C4-2B (cell line): ENCODE data around the gene DNAH7.
A peak's percentile ranks its signal among the peaks of the same experiment; 100 is the strongest.

ENCODE experiments used
- H3K27ac ChIP-seq: fragments of 450-650 bp; 2 replicates; pipeline ENCODE4 v1.5.1; 2017
- CTCF ChIP-seq: fragments of 450-650 bp; conservative IDR thresholded peaks from 2 replicates; pipeline ENCODE4 v1.5.1; 2017; ENCODE audit warnings: mild to moderate bottlenecking
- ZFX ChIP-seq: fragments of 450-650 bp; IDR thresholded peaks from 2 replicates; pipeline ENCODE4 v1.6.1; 2017

DNAH7 gene

GRCh38 chr2:196088203-196088602, 19.6 kb upstream of the DNAH7 start:
- no peak overlapping the region for H3K27ac ChIP-seq
- TF ChIP-seq ZFX, result no peak
- no peak for TF ChIP-seq CTCF

- H3K27ac ChIP-seq, result no peak overlapping the region
- TF ChIP-seq ZFX (no peak), CTCF (no peak)
Observed at GRCh38 chr2:196086517-196087368, 18.1 kb upstream of the DNAH7 start.

GRCh38 chr2:196083601-196084000, 15.0 kb upstream of the DNAH7 start:
- no peak overlapping the region for H3K27ac ChIP-seq
- TF ChIP-seq ZFX, result no peak
- TF ChIP-seq CTCF, result no peak

GRCh38 chr2:196080526-196080925, 11.9 kb upstream of the DNAH7 start:
- H3K27ac ChIP-seq, result no peak overlapping the region
- TF ChIP-seq ZFX (no peak), CTCF (no peak)

- peak overlapping the region; percentile 65; the same call in 1 of the 2 replicates for H3K27ac ChIP-seq
- TF ChIP-seq CTCF, result no peak
- TF ChIP-seq ZFX, result no peak
Observed at GRCh38 chr2:196079052-196079451, 10.4 kb upstream of the DNAH7 start.

- no peak for TF ChIP-seq ZFX
- TF ChIP-seq CTCF, result no peak
- H3K27ac ChIP-seq, result no peak overlapping the region
Observed at GRCh38 chr2:196077821-196078220, 9.2 kb upstream of the DNAH7 start.

GRCh38 chr2:196076778-196077568, 8.3 kb upstream of the DNAH7 start:
- H3K27ac ChIP-seq, result no peak overlapping the region

More at GRCh38 chr2:196076778-196077568, 8.3 kb upstream of the DNAH7 start:
- no peak for TF ChIP-seq ZFX
- no peak for TF ChIP-seq CTCF
